Measurements from ENCODE around the gene VSIG8. TPM values are rescaled to one million over a fixed set of nuclear protein-coding genes. Genes with fewer than 3 reads are reported as not detected.

VSIG8 gene
- polyA plus RNA-seq, 4 donors, result 0.13 to 0.65 (median 0.38) TPM

- DNase-seq (ENCODE audit: low read depth in 4 of 4, low spot score in 3 of 4), result no peak
These were observed 26.7 kb upstream of the VSIG8 start for GRCh38 chr1:159889202-159889601.

- no peak for DNase-seq (ENCODE audit: low read depth in 4 of 4, low spot score in 3 of 4)
These were observed 21.8 kb upstream of the VSIG8 start for GRCh38 chr1:159884296-159884695.

- no peak for DNase-seq (ENCODE audit: low read depth in 4 of 4, low spot score in 3 of 4)
These were observed 20.7 kb upstream of the VSIG8 start for GRCh38 chr1:159883134-159883533.

GRCh38 chr1:159882527-159882862, 20.0 kb upstream of the VSIG8 start:
- no peak for DNase-seq (ENCODE audit: low read depth in 4 of 4, low spot score in 3 of 4)

GRCh38 chr1:159881622-159882526, 19.4 kb upstream of the VSIG8 start:
- peak in 2 of 4 donors; percentile 63 to 68 for DNase-seq (ENCODE audit: low read depth in 4 of 4, low spot score in 3 of 4)

GRCh38 chr1:159880430-159880829, 18.0 kb upstream of the VSIG8 start:
- DNase-seq (ENCODE audit: low read depth in 4 of 4, low spot score in 3 of 4), result no peak

GRCh38 chr1:159879977-159880376, 17.5 kb upstream of the VSIG8 start:
- DNase-seq (ENCODE audit: low read depth in 4 of 4, low spot score in 3 of 4), result no peak

- no peak for DNase-seq (ENCODE audit: low read depth in 4 of 4, low spot score in 3 of 4)
These were observed 16.7 kb upstream of the VSIG8 start for GRCh38 chr1:159879136-159879535.

GRCh38 chr1:159877695-159878444, 15.4 kb upstream of the VSIG8 start:
- DNase-seq (ENCODE audit: low read depth in 4 of 4, low spot score in 3 of 4), result no peak

- DNase-seq (ENCODE audit: low read depth in 4 of 4, low spot score in 3 of 4), result no peak
These were observed 11.2 kb upstream of the VSIG8 start for GRCh38 chr1:159873530-159874143.

- no peak for DNase-seq (ENCODE audit: low read depth in 4 of 4, low spot score in 3 of 4)
These were observed 10.4 kb upstream of the VSIG8 start for GRCh38 chr1:159872891-159873290.

GRCh38 chr1:159870704-159871103, 8.2 kb upstream of the VSIG8 start:
- DNase-seq (ENCODE audit: low read depth in 4 of 4, low spot score in 3 of 4), result no peak

- no peak for DNase-seq (ENCODE audit: low read depth in 4 of 4, low spot score in 3 of 4)
These were observed 7.2 kb upstream of the VSIG8 start for GRCh38 chr1:159869607-159870006.

- no peak for DNase-seq (ENCODE audit: low read depth in 4 of 4, low spot score in 3 of 4)
These were observed 6.7 kb upstream of the VSIG8 start for GRCh38 chr1:159869173-159869572.

GRCh38 chr1:159868766-159869165, 6.3 kb upstream of the VSIG8 start:
- DNase-seq (ENCODE audit: low read depth in 4 of 4, low spot score in 3 of 4), result no peak

- DNase-seq (ENCODE audit: low read depth in 4 of 4, low spot score in 3 of 4), result peak; percentile 49 to 75 (median 61)
These were observed 5.2 kb upstream of the VSIG8 start for GRCh38 chr1:159867664-159868026.

- no peak for DNase-seq (ENCODE audit: low read depth in 4 of 4, low spot score in 3 of 4)
These were observed 4.6 kb upstream of the VSIG8 start for GRCh38 chr1:159866905-159867663.

- DNase-seq (ENCODE audit: low read depth in 4 of 4, low spot score in 3 of 4), result no peak
These were observed 3.6 kb upstream of the VSIG8 start for GRCh38 chr1:159866066-159866465.

- DNase-seq (ENCODE audit: low read depth in 4 of 4, low spot score in 3 of 4), result no peak
These were observed 1.8 kb upstream of the VSIG8 start for GRCh38 chr1:159864262-159864661.

GRCh38 chr1:159862031-159862430, 426 bp downstream of the VSIG8 start:
- no peak for DNase-seq (ENCODE audit: low read depth in 4 of 4, low spot score in 3 of 4)

- no peak for DNase-seq (ENCODE audit: low read depth in 4 of 4, low spot score in 3 of 4)
These were observed 1.2 kb downstream of the VSIG8 start for GRCh38 chr1:159861218-159861617.

All from right renal pelvis (tissue), 4 donors.